ENCODE data around the gene SRRT. TPM values are rescaled to one million over a fixed set of nuclear protein-coding genes. Genes with fewer than 3 reads are reported as not detected.

The SRRT gene
- total RNA-seq, 2 donors from 2014 or later: 109 TPM

GRCh38 chr7:100878013-100878412 lies 3.1 kb downstream of the SRRT start:
- peaks cover 17 to 54% of the 10 kb centered on the region in 2 donors for H3K4me1 ChIP-seq (ENCODE audit: control insufficient read depth in 1 of 2, low read depth in 2 of 2)
- TF ChIP-seq CTCF (IDR thresholded peaks at IDR 0.05): no peak
- H3K9me3 ChIP-seq: no peaks in the 10 kb centered on the region
- DNase-seq (ENCODE audit: low spot score) (no peak), ATAC-seq (ENCODE audit: insufficient number of reproducible peaks, low FRiP score, low read depth) (no peak)
- H3K4me3 ChIP-seq: no peak overlapping the region
- H3K27me3 ChIP-seq (replicated peaks; ENCODE audit: insufficient read depth): no peaks in the 10 kb centered on the region
- H3K36me3 ChIP-seq: peaks cover 29% of the 10 kb centered on the region
- no peak overlapping the region for H3K27ac ChIP-seq

- DNase-seq (ENCODE audit: low spot score) (no peak), ATAC-seq (ENCODE audit: insufficient number of reproducible peaks, low FRiP score, low read depth) (no peak)
- Histone ChIP-seq H3K9me3 (no peaks in the 10 kb centered on the region), H3K27me3 (replicated peaks; ENCODE audit: insufficient read depth) (no peaks in the 10 kb centered on the region), H3K27ac (no peak overlapping the region), H3K4me3 (no peak overlapping the region), H3K36me3 (peaks cover 33% of the 10 kb centered on the region), H3K4me1 (ENCODE audit: control insufficient read depth in 1 of 2, low read depth in 2 of 2) (peaks cover 17 to 51% of the 10 kb centered on the region in 2 donors)
- no peak for TF ChIP-seq CTCF (IDR thresholded peaks at IDR 0.05)
Observed at GRCh38 chr7:100878685-100879084, 3.8 kb downstream of the SRRT start.

GRCh38 chr7:100879685-100880261 lies 4.9 kb downstream of the SRRT start:
- Histone ChIP-seq H3K4me1 (ENCODE audit: control insufficient read depth in 1 of 2, low read depth in 2 of 2) (peaks cover 13 to 42% of the 10 kb centered on the region in 2 donors), H3K27me3 (replicated peaks; ENCODE audit: insufficient read depth) (no peaks in the 10 kb centered on the region), H3K36me3 (peaks cover 44% of the 10 kb centered on the region), H3K4me3 (no peak overlapping the region), H3K27ac (no peak overlapping the region), H3K9me3 (no peaks in the 10 kb centered on the region)
- ATAC-seq (ENCODE audit: insufficient number of reproducible peaks, low FRiP score, low read depth): no peak
- no peak for TF ChIP-seq CTCF (IDR thresholded peaks at IDR 0.05)
- no peak for DNase-seq (ENCODE audit: low spot score)

- H3K27ac ChIP-seq: no peak overlapping the region
- TF ChIP-seq CTCF (IDR thresholded peaks at IDR 0.05): no peak
- peaks cover 13 to 41% of the 10 kb centered on the region in 2 donors for H3K4me1 ChIP-seq (ENCODE audit: control insufficient read depth in 1 of 2, low read depth in 2 of 2)
- H3K9me3 ChIP-seq: no peaks in the 10 kb centered on the region
- H3K4me3 ChIP-seq: no peak overlapping the region
- DNase-seq (ENCODE audit: low spot score) (no peak), ATAC-seq (ENCODE audit: insufficient number of reproducible peaks, low FRiP score, low read depth) (no peak)
- H3K27me3 ChIP-seq (replicated peaks; ENCODE audit: insufficient read depth): no peaks in the 10 kb centered on the region
- peaks cover 53% of the 10 kb centered on the region for H3K36me3 ChIP-seq
Observed at GRCh38 chr7:100880645-100881044, 5.7 kb downstream of the SRRT start.

GRCh38 chr7:100881136-100881535 lies 6.2 kb downstream of the SRRT start:
- peaks cover 9 to 36% of the 10 kb centered on the region in 2 donors for H3K4me1 ChIP-seq (ENCODE audit: control insufficient read depth in 1 of 2, low read depth in 2 of 2)
- H3K9me3 ChIP-seq: no peaks in the 10 kb centered on the region
- no peak overlapping the region for H3K27ac ChIP-seq
- DNase-seq (ENCODE audit: low spot score) (no peak), ATAC-seq (ENCODE audit: insufficient number of reproducible peaks, low FRiP score, low read depth) (no peak)
- TF ChIP-seq CTCF (IDR thresholded peaks at IDR 0.05): no peak
- H3K36me3 ChIP-seq: peaks cover 58% of the 10 kb centered on the region
- no peak overlapping the region for H3K4me3 ChIP-seq
- H3K27me3 ChIP-seq (replicated peaks; ENCODE audit: insufficient read depth): no peaks in the 10 kb centered on the region
